IPS DF 4.7 (cell line): Measurements from ENCODE around the gene SNX1.

Experiments used
- DNase-seq: peaks from one replicate; pipeline ENCODE4 v3.0.0-alpha.2; 2013; ENCODE audit warnings: low spot score; ENCODE audit errors: extremely low read depth

Gene SNX1

GRCh38 chr15:64162869-64163658 is 67.3 kb downstream of the SNX1 start, which contains the start of gene PPIB:
Gene PPIB (minus strand): TSS chr15:64163022. CDS start chr15:64162986, 36 bp downstream.
- DNase-seq: no peak

DNA sequence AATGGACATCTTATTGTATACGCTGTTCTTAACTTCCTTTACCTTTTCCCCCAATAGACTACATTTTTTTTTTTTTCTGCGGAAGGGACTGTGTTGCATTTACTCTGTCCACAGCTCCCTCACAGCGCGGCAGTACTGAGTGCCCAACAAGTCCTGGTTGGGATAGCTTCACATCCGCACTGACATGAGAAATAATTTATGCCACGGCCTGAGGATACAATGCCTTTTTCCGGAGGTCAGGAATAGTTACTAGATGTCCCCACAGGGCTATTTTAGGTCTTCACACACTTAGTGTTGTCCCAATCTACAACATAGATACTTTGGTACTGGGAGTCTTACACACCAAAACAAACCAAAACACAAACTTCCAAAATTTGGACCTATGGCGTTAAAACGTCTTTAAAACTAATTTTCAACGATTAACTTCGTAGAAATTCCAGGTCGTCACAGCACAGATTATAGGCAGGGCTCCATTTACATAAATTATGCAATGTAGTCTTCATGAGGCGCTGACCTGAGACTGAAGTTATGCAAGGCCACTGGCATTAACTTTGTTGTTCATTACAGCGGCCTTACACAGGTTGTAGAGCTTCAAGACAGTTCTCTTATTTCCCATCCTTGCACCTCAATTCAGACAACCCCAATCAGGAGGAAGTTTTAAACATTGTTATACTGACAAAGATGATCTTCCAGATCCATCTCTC is 68.0 kb downstream of the SNX1 start:
- DNase-seq: no peak

- no peak for DNase-seq
Measured at GRCh38 chr15:64164436-64164835, 68.7 kb downstream of the SNX1 start.

DNA sequence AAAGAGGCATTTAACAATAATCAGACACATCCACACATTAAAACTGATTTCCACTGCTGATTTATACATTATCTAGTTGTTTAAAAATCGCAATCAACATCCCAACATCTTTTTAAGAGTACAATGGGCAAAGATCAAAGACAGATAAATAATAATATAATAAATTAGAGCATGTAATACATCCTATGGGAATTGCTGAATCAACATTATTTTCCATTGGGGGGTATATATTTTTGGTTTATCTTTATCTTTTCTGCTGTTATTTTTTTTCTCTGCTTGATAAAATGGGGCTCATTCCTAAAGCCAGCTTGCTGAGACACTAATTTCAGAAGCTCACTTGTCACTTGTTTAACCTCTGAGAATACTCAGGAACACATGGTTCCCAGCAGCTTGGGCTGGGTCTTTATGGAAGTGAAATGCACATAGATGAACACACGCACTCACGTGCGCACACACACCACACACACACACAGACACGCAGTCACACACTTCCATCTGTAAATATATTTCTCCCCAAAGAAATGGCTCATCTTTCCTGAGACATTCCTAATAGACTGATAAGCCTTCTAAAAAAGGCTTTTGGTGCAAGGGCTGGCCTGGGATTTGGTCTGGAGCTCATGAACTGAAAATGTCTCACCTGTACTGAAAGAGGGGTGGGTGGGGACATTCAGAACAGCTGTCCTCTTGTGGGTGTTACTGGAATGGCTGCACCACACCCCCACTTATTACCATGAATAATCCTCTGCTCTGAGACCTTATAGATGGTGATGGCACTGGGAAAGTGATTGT is 70.5 kb downstream of the SNX1 start:
- no peak for DNase-seq

DNA sequence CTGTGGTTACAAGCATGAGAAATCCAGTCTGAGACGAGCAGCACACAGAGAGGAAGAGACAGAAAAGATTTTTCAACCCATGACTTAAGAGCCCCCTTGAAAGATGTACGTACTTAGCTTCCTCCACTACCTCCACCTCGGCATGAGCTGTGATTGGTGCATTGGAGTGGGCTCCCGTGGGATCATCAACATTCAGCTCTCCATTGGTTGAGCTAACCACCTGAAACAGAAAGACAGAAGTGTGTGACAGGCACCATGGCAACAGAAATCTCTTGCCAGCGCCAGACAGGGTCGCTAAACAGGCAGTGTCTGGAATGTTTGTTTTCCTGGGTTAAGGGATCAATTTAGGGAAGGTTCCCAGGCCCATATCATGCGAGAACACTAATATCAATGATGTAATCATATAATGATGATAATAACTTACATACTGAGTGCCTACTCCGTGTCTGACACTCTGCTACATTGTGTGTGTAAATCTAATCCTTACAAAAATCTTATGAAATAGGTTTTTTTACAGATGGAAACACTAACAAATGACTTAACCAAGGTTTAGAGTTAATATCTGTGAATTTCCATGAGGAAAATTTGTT is 84.5 kb downstream of the SNX1 start:
- no peak for DNase-seq

DNA sequence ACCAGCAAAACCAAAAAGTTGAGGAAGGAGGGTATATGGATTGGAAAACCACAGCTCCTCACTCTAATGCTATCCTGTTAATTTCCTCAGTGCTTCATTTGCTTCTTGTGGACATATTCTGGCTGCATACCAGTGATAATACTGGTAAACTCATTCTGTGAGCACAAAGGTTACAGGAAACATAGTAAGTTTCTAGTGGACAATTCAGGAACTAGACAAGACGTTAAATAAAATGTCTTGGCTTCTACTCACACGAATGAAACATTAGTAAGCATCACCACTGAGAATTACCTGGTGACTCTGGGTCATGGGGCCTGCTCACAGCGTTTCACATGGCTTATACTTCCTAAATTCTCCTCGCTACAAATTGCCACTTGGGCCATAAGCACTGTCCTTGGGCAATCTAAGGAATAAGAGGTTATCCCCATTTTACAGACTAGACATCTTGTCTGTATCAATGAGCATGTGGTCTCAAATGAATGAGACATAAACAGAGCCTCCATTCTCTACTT is 87.1 kb downstream of the SNX1 start:
- DNase-seq: no peak

DNA sequence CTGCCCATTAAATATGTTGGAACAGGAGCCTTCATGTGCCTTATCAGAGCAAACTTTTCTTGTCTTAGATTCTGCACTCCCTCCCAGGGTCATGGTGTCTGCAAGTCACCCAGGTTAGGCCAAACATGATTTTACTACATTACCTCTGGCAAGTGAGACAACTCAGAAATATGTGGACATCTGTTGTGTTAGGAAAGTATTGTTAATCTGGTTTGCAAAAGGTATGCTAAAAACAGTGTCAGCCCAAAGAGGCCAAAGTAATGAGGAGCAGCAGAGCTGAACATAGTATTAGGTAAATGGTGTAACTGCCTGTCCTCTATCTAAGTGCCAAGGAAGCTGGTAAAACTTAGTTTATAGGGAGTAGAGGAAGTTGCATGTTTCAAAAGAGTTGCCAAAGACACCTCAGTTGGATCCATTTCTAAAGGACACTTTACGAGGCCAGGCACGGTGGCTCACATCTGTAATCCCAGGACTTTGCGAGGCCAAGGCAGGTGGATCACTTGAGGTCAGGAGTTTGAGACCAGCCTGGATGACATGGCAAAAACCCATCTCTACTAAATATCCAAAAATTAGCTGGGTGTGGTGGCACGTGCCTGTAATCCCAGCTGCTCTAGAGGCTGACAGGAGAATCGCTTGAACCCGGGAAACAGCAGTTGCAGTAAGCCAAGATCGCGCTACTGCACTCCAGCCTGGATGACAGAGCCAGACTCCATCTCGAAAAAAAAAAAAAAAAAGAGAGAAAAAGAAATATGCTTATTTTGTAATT is 89.5 kb downstream of the SNX1 start:
- no peak for DNase-seq

DNA sequence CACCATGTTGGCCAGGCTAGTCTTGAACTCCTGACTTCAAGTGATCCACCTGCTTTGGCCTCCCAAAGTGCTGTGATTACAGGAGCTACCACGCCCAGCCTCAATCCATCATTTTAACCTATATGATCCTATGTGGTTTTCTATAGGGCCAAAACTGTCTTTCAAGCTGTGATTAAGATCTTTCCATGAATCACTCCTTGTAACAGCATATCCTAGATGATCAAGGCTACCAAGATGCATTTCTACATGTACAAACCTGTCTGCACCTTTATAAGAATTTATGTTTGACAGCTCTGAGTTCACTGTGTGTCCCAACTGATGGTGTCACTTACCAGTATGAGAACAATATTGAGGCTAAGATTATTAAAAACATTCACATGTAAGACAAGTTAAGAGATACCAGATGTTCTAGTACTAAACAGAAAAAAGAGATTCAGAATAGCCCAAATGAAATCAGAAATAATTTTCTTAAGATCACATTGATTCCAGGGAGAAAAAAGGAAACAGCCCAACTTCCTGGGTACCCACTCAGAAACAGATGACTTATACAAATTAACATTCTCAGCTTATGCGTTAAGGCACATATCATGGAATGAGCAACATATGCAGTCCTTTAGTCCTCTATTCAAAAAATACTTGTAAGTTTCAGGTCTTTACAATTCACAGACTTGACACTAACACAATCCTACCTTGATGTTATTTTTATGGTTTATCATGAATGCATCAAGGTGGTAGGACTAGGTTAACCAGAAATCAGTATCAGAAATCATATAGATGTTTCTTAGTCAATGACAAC is 91.8 kb downstream of the SNX1 start:
- DNase-seq: no peak
